H9 (cell line): Measurements from ENCODE around the gene PTGER3. TPM values are rescaled to one million over a fixed set of nuclear protein-coding genes. Genes with fewer than 3 reads are reported as not detected.
"Not testable (repeated sequence)": the region's sequence is repeated elsewhere in the genome, so short reads cannot be mapped to it uniquely, and the experiment has no call there.

Experiments used
- DNase-seq: peaks from one replicate; pipeline ENCODE4 v3.0.0-alpha.2; 2017
- H2AFZ ChIP-seq: one replicate; pipeline ENCODE4 v1.6.1; 2013; ENCODE audit warnings: mild to moderate bottlenecking, low read length, control low read depth, moderate library complexity
- H2AK5ac ChIP-seq: 2 replicates; pipeline ENCODE4 v1.6.1; 2013; ENCODE audit warnings: low read length, control low read depth, mixed read lengths; ENCODE audit not compliant: insufficient read length
- H2BK120ac ChIP-seq: one replicate; pipeline ENCODE4 v1.6.1; 2013; ENCODE audit warnings: low read depth, mild to moderate bottlenecking, low read length, control low read depth, inconsistent platforms; ENCODE audit not compliant: poor library complexity, severe bottlenecking
- H2BK12ac ChIP-seq: 2 replicates; pipeline ENCODE4 v1.6.1; 2013; ENCODE audit warnings: low read length, control low read depth, mixed read lengths, low read depth; ENCODE audit not compliant: insufficient read length
- H2BK15ac ChIP-seq: 2 replicates; pipeline ENCODE4 v1.6.1; 2013; ENCODE audit warnings: low read depth, low read length, control low read depth
- H2BK20ac ChIP-seq: one replicate; pipeline ENCODE4 v1.6.1; 2013; ENCODE audit warnings: low read depth, mild to moderate bottlenecking, low read length, control low read depth, inconsistent platforms; ENCODE audit not compliant: poor library complexity, severe bottlenecking
- H2BK5ac ChIP-seq: 2 replicates; pipeline ENCODE4 v1.6.1; 2013; ENCODE audit warnings: low read length, control low read depth, mixed read lengths; ENCODE audit not compliant: insufficient read length
- H3K14ac ChIP-seq: 2 replicates; pipeline ENCODE4 v1.6.1; 2013; ENCODE audit warnings: low read length, control low read depth; ENCODE audit not compliant: insufficient read depth
- H3K18ac ChIP-seq: 2 replicates; pipeline ENCODE4 v1.6.1; 2013; ENCODE audit warnings: low read depth, mild to moderate bottlenecking, mixed read lengths, low read length, control low read depth; ENCODE audit not compliant: insufficient read length
- H3K23ac ChIP-seq: 2 replicates; pipeline ENCODE4 v1.6.1; 2013; ENCODE audit warnings: low read length, control low read depth, mixed read lengths, low read depth; ENCODE audit not compliant: insufficient read length
- H3K23me2 ChIP-seq: 2 replicates; pipeline ENCODE4 v1.6.1; 2013; ENCODE audit warnings: low read depth, mild to moderate bottlenecking, mixed read lengths, low read length, control low read depth; ENCODE audit not compliant: insufficient read length, poor library complexity, severe bottlenecking
- H3K27ac ChIP-seq: 2 replicates; pipeline ENCODE4 v1.5.1; 2013; ENCODE audit warnings: low read length, control low read depth, mixed read lengths, low read depth; ENCODE audit not compliant: insufficient read length
- H3K27me3 ChIP-seq: 2 replicates; pipeline ENCODE4 v1.6.1; 2013; ENCODE audit warnings: low read length, control low read depth, inconsistent platforms; ENCODE audit not compliant: insufficient read depth
- H3K4ac ChIP-seq: 2 replicates; pipeline ENCODE4 v1.6.1; 2013; ENCODE audit warnings: low read depth, mild to moderate bottlenecking, control low read depth, inconsistent platforms, low read length, moderate library complexity
- H3K4me1 ChIP-seq: 2 replicates; pipeline ENCODE4 v1.6.1; 2013; ENCODE audit warnings: low read length, control low read depth, inconsistent platforms; ENCODE audit not compliant: insufficient read depth
- H3K4me2 ChIP-seq: 2 replicates; pipeline ENCODE4 v1.6.1; 2013; ENCODE audit warnings: low read length, control low read depth, mixed read lengths; ENCODE audit not compliant: insufficient read length, insufficient read depth
- H3K56ac ChIP-seq: 2 replicates; pipeline ENCODE4 v1.6.1; 2013; ENCODE audit warnings: low read depth, mild to moderate bottlenecking, mixed read lengths, low read length, control low read depth; ENCODE audit not compliant: insufficient read length
- H3K79me1 ChIP-seq: 2 replicates; pipeline ENCODE4 v1.6.1; 2013; ENCODE audit warnings: low read depth, mild to moderate bottlenecking, moderate library complexity, low read length, control low read depth, inconsistent platforms; ENCODE audit not compliant: insufficient read depth, poor library complexity, severe bottlenecking
- H3K79me2 ChIP-seq: 2 replicates; pipeline ENCODE4 v1.6.1; 2013; ENCODE audit warnings: low read length, control low read depth, inconsistent platforms; ENCODE audit not compliant: insufficient read depth
- H3K9ac ChIP-seq: 2 replicates; pipeline ENCODE4 v1.6.1; 2013; ENCODE audit warnings: low read length, control low read depth, mixed read lengths; ENCODE audit not compliant: insufficient read length; ENCODE audit errors: extremely low read depth
- H3K9me3 ChIP-seq: one replicate; pipeline ENCODE4 v1.6.1; 2013; ENCODE audit warnings: low read depth, low read length, inconsistent platforms; ENCODE audit not compliant: control insufficient read depth
- H3T11ph ChIP-seq: one replicate; pipeline ENCODE4 v1.6.1; 2013; ENCODE audit warnings: mild to moderate bottlenecking, low read length, control low read depth, inconsistent platforms
- H4K20me1 ChIP-seq: one replicate; pipeline ENCODE4 v1.6.1; 2013; ENCODE audit not compliant: control insufficient read depth, insufficient read length, insufficient read depth
- H4K5ac ChIP-seq: 2 replicates; pipeline ENCODE4 v1.6.1; 2013; ENCODE audit warnings: low read depth, mild to moderate bottlenecking, mixed read lengths, low read length, control low read depth; ENCODE audit not compliant: insufficient read length
- H4K8ac ChIP-seq: replicated peaks from 2 replicates; pipeline ENCODE4 v1.6.1; 2013; ENCODE audit warnings: low read length, control low read depth, mixed read lengths, low read depth; ENCODE audit not compliant: insufficient read length
- H4K91ac ChIP-seq: 2 replicates; pipeline ENCODE4 v1.6.1; 2013; ENCODE audit warnings: low read depth, mild to moderate bottlenecking, moderate library complexity, mixed read lengths, low read length, control low read depth; ENCODE audit not compliant: insufficient read length
- H3K27ac Mint-ChIP-seq, 3 experiments: 2 replicates in 2 of 3; 3 replicates in 1 of 3; pipeline ENCODE4 v1.8.0; 2020 to 2021; ENCODE audit warnings: mixed read lengths in 3 of 3, mild to moderate bottlenecking in 1 of 3, moderate library complexity in 1 of 3
- H3K27me3 Mint-ChIP-seq: 2 replicates; pipeline ENCODE4 v1.8.0; 2021; ENCODE audit warnings: low read depth, mild to moderate bottlenecking, moderate library complexity, mixed read lengths
- H3K36me3 Mint-ChIP-seq, 3 experiments: 2 replicates in 2 of 3; 3 replicates in 1 of 3; pipeline ENCODE4 v1.8.0; 2020 to 2021; ENCODE audit warnings: low read depth in 3 of 3, mixed read lengths in 3 of 3; ENCODE audit not compliant: insufficient read depth in 1 of 3
- H3K4me1 Mint-ChIP-seq, 2 experiments: 2 replicates each; pipeline ENCODE4 v1.8.0; 2020; ENCODE audit warnings: mixed read lengths in 2 of 2
- H3K4me3 Mint-ChIP-seq, 2 experiments: 2 replicates in 1 of 2; 3 replicates in 1 of 2; pipeline ENCODE4 v1.8.0; 2020 to 2021; ENCODE audit warnings: mild to moderate bottlenecking in 2 of 2, mixed read lengths in 2 of 2, moderate library complexity in 1 of 2
- H3K9me3 Mint-ChIP-seq, 2 experiments: 2 replicates in 1 of 2; 3 replicates in 1 of 2; pipeline ENCODE4 v1.8.0; 2020; ENCODE audit warnings: mild to moderate bottlenecking in 2 of 2, mixed read lengths in 2 of 2, moderate library complexity in 1 of 2
- WGBS: extraction: QIAGEN DNeasy Blood & Tissue Kit; methylation state at CpG from one replicate; pipeline ENCODE4 v1.1.7; 2013; ENCODE audit warnings: missing lambda C conversion rate, low lambda C conversion rate, mixed read lengths; ENCODE audit not compliant: insufficient read length; ENCODE audit errors: extremely low coverage; 5-methylcytosine and 5-hydroxymethylcytosine counted together
- total RNA-seq: library from RNA; stranded (reverse); gene quantifications from 2 replicates; pipeline ENCODE4 v1.2.1, GENCODE V29; 2021

Gene PTGER3
- total RNA-seq, 1 experiment from 2014 or later = 0.26 TPM

DNA sequence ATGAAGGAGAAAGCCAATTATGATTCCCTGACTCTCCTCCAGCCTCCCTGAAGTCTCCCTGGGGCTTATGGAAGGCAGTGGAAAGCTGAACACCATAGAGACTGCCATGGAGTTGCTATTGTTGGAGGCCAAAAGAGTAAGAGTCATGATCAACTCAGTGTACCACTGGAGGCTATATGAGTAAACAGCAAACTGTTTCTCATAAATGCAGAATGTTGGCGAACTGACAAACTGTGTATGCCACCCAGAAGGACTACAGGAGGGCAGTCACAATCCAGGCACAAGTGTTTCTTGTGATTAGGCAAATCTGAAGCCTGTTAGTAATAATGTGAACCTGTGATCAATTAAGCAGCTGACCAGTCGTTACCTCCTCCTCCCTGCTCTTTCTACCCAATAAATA lies 62.3 kb downstream of the PTGER3 start:
- not testable (repeated sequence) for H2BK20ac ChIP-seq, H2BK120ac ChIP-seq, H4K8ac ChIP-seq, H3K4me1 ChIP-seq, H3K9me3 Mint-ChIP-seq, H3K4ac ChIP-seq, H3K23me2 ChIP-seq, H3K79me1 ChIP-seq, H3K14ac ChIP-seq, H2AK5ac ChIP-seq, H3K9me3 ChIP-seq, H3K9ac ChIP-seq, H3K56ac ChIP-seq, H3K23ac ChIP-seq, H3T11ph ChIP-seq, H3K27ac Mint-ChIP-seq, H3K4me3 Mint-ChIP-seq, H4K91ac ChIP-seq, DNase-seq, H3K4me2 ChIP-seq, H3K79me2 ChIP-seq, H3K27ac ChIP-seq, H2BK12ac ChIP-seq, H3K18ac ChIP-seq, H4K20me1 ChIP-seq, H3K27me3 ChIP-seq, H3K36me3 Mint-ChIP-seq, H2BK5ac ChIP-seq, H2BK15ac ChIP-seq, H3K4me1 Mint-ChIP-seq, H3K27me3 Mint-ChIP-seq, H4K5ac ChIP-seq, H2AFZ ChIP-seq
- no CpG with 5 or more reads among the region's 2 CpGs for WGBS
